ENCODE results near the gene C15orf62.

DNA sequence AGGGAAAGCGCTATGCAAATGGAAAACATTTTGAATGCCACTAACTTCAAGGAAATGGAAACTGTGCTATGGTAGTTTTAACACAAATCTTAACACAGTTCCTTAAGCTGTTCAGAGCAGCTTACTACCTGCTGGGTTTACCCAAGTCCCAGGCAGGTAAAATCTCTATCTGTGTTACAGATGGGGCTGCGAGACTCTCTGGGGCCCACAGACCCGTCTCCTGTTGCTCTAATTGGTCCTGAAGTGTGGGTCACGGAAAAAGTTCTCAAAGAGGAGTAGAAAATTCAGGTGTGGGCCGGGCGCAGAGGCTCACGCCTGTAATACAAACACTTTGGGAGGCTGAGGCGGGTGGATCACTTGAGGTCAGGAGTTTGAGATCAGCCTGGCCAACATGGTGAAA, 20.2 kb downstream of the C15orf62 start:
- TF ChIP-seq, protein P1, sequence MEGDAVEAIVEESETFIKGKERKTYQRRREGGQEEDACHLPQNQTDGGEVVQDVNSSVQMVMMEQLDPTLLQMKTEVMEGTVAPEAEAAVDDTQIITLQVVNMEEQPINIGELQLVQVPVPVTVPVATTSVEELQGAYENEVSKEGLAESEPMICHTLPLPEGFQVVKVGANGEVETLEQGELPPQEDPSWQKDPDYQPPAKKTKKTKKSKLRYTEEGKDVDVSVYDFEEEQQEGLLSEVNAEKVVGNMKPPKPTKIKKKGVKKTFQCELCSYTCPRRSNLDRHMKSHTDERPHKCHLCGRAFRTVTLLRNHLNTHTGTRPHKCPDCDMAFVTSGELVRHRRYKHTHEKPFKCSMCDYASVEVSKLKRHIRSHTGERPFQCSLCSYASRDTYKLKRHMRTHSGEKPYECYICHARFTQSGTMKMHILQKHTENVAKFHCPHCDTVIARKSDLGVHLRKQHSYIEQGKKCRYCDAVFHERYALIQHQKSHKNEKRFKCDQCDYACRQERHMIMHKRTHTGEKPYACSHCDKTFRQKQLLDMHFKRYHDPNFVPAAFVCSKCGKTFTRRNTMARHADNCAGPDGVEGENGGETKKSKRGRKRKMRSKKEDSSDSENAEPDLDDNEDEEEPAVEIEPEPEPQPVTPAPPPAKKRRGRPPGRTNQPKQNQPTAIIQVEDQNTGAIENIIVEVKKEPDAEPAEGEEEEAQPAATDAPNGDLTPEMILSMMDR (IDR thresholded peaks at IDR 0.05): no peak
- TF ChIP-seq POLR2A (IDR thresholded peaks at IDR 0.05) (no peak), POLR2AphosphoS5 (IDR thresholded peaks at IDR 0.05) (no peak)

Measured in breast epithelium (tissue), 3 donors.